ENCODE data around the gene ITPR2. TPM values are rescaled to one million over a fixed set of nuclear protein-coding genes. Genes with fewer than 3 reads are reported as not detected.

ITPR2 gene
- total RNA-seq, 1 donor from 2014 or later = 64.0 TPM

- no peak for DNase-seq
- Histone ChIP-seq H3K4me3 (no peak overlapping the region), H3K4me1 (no peaks in the 10 kb centered on the region), H3K27me3 (ENCODE audit: low read depth) (no peaks in the 10 kb centered on the region), H3K36me3 (no peaks in the 10 kb centered on the region), H3K9me3 (no peaks in the 10 kb centered on the region), H3K27ac (no peak overlapping the region)
- no peak for TF ChIP-seq CTCF (IDR thresholded peaks at IDR 0.05)
- ATAC-seq = no peak
- intact Hi-C loops (cut with DNase I) = no loop called here
Observed at GRCh38 chr12:26309634-26310033, 523.4 kb downstream of the ITPR2 start.

- Histone ChIP-seq H3K9me3 (no peaks in the 10 kb centered on the region), H3K27ac (no peak overlapping the region), H3K27me3 (ENCODE audit: low read depth) (no peaks in the 10 kb centered on the region), H3K36me3 (no peaks in the 10 kb centered on the region), H3K4me3 (no peak overlapping the region), H3K4me1 (no peaks in the 10 kb centered on the region)
- DNase-seq = no peak
- intact Hi-C loops (cut with DNase I) = no loop called here
- ATAC-seq = no peak
- TF ChIP-seq CTCF (IDR thresholded peaks at IDR 0.05) = no peak
Observed at GRCh38 chr12:26304273-26304672, 528.7 kb downstream of the ITPR2 start.

GRCh38 chr12:26303418-26303817 is 529.6 kb downstream of the ITPR2 start:
- intact Hi-C loops (cut with DNase I) = no loop called here
- H3K4me3 ChIP-seq = no peak overlapping the region
- H3K36me3 ChIP-seq = no peaks in the 10 kb centered on the region
- peaks cover 5% of the 10 kb centered on the region for H3K4me1 ChIP-seq
- H3K27me3 ChIP-seq (ENCODE audit: low read depth) = no peaks in the 10 kb centered on the region
- no peaks in the 10 kb centered on the region for H3K9me3 ChIP-seq
- ATAC-seq (no peak), DNase-seq (no peak)
- H3K27ac ChIP-seq = no peak overlapping the region
- TF ChIP-seq CTCF (IDR thresholded peaks at IDR 0.05) = no peak

DNA sequence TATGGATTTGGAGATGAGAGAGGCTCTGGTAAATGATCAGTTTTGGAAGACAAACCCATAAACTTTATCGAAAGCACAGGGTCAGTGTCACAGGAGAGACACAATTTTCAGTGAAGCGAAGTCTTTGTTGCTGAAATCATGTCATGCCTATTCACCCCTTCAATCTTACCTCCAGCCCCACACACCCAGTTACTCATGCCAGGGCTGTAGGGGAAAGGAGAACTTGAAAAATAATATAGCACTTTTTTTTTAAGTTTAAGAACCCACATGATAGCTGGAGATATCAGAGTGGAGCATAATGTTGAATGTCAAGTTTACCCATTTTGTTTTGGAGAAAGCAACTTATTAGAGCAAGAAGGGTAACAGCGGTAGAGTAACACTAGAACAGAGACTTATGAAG is 530.2 kb downstream of the ITPR2 start:
- Histone ChIP-seq H3K27me3 (ENCODE audit: low read depth) (no peaks in the 10 kb centered on the region), H3K9me3 (no peaks in the 10 kb centered on the region), H3K36me3 (no peaks in the 10 kb centered on the region), H3K4me1 (peaks cover 6% of the 10 kb centered on the region), H3K4me3 (no peak overlapping the region), H3K27ac (no peak overlapping the region)
- no peak for TF ChIP-seq CTCF (IDR thresholded peaks at IDR 0.05)
- intact Hi-C loops (cut with DNase I) = no loop called here
- no peak for DNase-seq
- ATAC-seq = no peak

GRCh38 chr12:26299751-26300150 is 533.2 kb downstream of the ITPR2 start:
- Histone ChIP-seq H3K9me3 (no peaks in the 10 kb centered on the region), H3K4me1 (peaks cover 6% of the 10 kb centered on the region), H3K4me3 (no peak overlapping the region), H3K27ac (peak overlapping the region; percentile 67), H3K27me3 (ENCODE audit: low read depth) (no peaks in the 10 kb centered on the region), H3K36me3 (no peaks in the 10 kb centered on the region)
- DNase-seq (no peak), ATAC-seq (no peak)
- no peak for TF ChIP-seq CTCF (IDR thresholded peaks at IDR 0.05)
- intact Hi-C loops (cut with DNase I) = no loop called here
